LHCN-M2 (cell line): ENCODE results near the gene ZC3H15. TPM values are rescaled to one million over a fixed set of nuclear protein-coding genes. Genes with fewer than 3 reads are reported as not detected.
"Not testable (repeated sequence)": the region's sequence is repeated elsewhere in the genome, so short reads cannot be mapped to it uniquely, and the experiment has no call there.

Experiments
- DNase-seq: peaks from one replicate; pipeline ENCODE4 v3.0.0-alpha.2; 2012; ENCODE audit warnings: low read depth
- total RNA-seq: library from RNA; depleted of rRNA; stranded (reverse); fragments of >200 nt; gene quantifications from 2 replicates; pipeline ENCODE4 v1.2.3, GENCODE V29; 2014

Gene ZC3H15
- total RNA-seq, 1 experiment from 2014 or later, result 67.6 TPM

DNA sequence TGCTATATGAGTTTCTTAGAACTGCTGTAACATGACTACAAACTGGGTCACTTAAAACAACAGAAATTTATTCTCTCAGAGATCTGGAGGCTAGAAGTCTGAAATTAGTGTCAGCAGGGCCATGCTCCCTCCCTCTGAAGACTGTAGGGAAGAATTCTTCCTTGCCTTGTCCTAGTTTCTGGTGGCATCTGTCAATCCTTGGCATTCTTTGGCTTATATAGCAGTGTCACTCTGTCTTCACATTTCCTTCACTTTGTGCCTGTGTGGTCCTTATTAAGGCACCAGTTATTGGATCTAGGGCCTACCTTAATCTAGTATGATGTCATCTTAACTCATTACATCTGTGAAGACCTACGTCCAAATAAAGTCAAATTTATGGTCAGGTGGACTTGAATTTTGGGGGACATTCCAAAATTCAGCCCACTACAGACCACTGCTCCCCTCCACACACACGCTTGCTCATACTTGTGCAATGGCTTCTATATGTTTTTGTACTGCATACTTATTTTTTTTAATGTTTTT is 7.6 kb downstream of the ZC3H15 start:
- DNase-seq, result no peak

DNA sequence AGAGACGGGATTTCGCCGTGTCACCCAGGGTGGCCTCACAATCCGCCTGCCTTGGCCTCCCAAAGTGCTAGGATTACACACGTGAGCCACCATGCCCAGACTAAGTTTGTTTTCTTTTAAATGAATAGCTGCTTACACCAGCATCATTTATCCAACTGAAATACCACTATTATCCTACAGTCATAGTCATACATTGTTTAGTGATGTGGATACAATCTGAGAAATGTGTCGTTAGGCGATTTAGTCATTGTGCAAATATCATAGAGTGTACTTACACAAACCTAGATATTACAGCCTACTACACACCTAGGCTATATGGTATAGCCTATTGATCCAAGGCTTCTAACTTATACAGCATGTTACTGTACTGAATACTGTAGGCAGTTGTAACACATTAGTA is 10.3 kb downstream of the ZC3H15 start:
- no peak for DNase-seq

DNA sequence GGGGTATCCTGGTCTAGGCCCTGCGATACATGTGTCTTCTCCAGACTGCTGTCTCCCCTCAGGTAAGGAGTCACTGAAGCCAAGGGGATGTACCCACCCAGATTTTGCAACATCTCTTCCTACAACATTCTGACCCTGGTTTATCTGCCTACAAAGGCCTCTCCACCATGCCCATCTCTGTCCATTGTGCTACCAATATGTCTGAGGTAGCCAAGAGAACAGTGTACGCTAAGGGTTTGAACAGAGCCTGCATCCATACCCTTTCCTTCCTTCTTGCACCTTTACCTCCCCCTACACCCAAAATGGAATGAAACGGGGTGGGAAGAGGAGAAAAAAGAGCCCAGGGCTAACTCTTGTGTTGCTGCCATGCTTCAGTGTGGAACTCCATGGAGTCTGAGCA is 11.9 kb downstream of the ZC3H15 start:
- DNase-seq, result no peak

DNA sequence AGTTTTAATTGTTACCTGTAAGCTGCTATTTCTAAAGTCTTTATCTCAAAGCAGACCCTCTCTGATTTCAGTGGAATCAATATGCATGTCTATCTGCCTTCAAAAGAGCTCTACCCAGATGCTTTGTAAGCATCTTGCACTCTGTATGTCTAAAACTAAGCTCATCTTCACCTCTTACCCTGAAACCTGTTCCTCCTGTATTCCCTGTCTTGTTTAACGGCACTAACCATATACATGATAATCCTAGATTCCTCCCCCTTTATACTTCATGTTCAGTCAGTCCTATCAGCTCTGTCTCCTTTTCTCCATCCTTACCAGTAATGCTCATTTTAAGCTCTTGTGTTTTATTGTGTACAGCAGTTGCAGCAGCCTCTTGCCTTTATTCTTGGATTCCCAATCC is 12.8 kb downstream of the ZC3H15 start:
- no peak for DNase-seq

DNA sequence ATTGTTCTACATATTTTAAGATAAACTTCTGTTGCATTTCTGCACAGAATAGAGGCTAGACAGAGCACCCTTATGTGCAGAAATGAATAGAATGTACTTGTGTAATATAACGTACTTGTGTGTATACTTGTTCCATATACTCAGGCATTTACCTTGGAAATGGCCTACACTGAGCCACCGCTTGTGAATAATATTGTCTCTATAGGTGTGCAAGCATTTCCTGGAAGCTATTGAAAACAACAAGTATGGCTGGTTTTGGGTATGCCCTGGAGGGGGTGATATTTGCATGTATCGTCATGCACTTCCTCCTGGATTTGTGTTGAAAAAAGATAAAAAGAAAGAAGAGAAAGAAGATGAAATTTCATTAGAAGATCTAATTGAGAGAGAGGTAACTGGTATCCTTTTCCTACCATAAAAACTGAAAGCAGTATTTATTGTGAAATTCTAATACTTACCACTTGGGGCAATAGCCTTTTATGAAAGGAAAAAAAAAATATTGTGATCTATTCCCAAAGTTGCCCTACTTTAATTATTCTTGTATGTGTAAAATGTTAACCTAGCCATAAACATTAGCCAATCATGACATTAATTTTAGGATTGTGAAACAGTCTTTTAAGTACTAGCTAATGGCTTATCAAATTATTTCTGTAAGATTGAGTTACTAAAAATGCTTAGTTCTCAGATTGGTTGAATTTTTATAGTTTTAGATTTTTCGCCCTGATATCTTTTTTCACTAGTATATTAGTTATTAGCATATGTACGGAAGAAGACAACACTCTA is 18.0 kb downstream of the ZC3H15 start:
- DNase-seq, result peak; percentile 33

DNA sequence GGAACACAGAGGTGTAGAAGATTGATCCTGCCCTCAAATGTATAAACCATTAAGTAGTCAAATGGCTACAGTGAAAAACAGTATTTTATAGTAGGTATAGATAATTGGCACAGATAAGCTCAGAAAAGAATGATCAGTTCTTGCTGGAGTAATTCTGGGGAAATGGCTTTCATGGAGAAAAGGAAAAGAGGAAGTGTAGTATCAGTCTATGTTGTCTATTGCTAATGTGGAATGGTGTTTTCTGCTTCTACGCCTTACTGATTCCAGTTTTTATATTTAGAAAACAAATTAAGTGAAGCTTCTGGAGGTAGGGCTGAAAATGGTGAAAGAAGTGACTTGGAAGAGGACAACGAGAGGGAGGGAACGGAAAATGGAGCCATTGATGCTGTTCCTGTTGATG is 22.2 kb downstream of the ZC3H15 start:
- DNase-seq, result no peak

DNA sequence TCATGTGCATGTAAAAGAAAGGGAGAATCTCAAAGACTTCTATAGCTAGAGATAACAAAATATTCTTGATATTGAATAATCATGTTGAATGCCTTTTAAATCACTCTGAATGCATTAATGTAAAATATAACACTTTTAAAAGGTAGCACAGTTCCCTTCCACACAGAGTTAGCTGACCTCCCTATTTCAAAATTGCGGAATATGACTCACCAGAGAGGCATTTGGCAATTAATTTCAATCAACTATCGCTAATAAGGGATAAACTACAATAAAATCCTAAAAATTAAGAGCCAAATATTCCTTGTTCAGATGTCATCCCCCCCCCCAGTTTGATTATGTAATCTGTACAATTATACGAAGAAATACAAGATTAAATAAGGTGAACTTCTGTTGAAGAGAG is 29.3 kb downstream of the ZC3H15 start:
- no peak for DNase-seq

DNA sequence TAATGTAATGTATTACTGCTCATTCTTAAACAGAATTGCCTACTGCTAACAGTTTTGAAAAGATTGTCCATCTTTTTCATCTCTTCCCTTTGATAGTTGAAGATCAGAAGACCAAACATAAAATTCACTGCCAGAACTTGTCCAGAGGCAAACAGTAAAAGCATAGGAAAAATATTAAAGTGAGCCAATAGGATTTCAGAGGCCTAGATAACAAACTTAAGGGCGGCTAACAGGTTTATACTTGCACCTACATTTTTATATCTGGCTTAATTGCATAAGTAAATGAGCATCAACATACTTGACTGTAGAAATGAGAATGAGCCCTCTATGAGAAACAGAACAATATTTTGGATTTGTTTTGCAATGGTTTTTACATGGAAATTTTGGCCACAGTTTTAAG is 30.3 kb downstream of the ZC3H15 start:
- no peak for DNase-seq

DNA sequence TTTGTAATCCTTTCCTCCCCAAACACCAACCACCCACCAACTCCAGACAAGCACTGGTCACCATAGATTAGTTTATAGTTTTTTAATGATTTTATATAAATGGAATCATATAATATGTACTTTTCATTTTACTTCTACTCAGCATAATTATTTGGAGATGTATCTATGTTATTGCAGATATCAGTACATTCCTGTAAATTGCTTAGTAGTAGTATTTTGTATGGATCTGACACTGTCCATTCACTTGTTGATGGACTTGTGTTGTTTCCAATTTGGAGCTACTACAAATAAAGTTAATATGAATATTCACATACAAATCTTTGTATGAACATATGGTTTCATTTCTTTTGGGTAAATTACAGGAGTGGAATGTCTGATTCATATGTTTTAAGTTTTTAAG is 31.0 kb downstream of the ZC3H15 start:
- no peak for DNase-seq

DNA sequence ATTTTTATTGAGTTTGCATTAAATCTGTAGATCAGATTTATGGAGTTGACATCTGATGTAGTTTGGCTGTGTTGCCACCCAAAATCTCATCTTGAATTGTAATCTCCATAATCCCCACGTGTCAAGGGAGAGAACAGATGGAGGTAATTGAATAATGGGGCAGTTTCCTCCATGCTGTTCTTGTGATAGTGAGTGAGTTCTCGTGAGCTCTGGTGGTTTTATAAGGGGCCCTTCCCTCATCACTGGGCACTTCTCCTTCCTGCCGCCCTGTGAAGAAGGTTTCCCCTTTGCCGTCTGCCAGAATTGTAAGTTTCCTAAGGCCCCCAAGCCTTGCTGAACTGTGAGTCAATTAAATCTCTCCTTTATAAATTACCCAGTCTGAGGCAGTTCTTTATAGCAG is 32.2 kb downstream of the ZC3H15 start:
- DNase-seq, result no peak

DNA sequence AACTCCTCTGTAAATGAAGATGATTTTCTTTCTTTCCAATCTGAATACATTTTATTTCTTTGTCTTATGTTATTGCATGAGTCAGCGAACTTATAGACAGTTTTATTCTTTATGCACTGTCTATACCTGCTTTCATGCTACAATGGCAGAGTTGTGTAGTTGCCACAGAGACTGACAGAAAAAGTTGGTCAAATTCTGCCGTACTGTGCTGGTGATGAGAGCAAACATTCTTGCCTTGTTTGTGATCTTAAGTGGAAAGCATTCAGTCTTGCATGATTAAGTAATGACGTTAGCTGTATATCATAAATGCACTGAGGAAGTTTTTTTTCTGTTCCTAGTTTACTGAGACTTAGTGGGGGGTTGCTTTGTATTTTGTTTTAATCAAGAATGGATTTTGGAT is 32.9 kb downstream of the ZC3H15 start:
- DNase-seq, result no peak

DNA sequence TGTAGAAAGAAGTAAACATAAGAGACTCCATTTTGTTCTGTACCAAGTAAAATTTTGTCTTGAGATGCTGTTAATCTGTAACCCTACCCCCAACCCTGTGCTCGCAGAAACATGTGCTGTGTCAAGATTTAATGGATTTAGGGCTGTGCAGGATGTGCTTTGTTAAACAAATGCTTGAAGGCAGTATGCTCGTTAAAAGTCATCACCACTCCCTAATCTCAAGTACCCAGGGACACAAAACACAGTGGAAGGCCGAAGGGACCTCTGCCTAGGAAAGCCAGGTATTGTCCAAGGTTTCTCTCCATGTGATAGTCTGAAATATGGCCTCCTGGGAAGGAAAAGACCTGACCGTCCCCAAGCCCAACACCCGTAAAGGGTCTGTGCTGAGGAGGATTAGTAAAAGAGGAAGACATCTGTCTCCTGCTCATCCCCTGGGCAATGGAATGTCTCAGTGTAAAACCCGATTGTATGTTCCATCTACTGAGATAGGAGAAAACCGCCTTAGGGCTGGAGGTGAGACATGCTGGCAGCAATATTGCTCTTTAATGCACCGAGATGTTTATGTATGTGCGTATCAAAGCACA is 35.6 kb downstream of the ZC3H15 start:
- not testable (repeated sequence) for DNase-seq

DNA sequence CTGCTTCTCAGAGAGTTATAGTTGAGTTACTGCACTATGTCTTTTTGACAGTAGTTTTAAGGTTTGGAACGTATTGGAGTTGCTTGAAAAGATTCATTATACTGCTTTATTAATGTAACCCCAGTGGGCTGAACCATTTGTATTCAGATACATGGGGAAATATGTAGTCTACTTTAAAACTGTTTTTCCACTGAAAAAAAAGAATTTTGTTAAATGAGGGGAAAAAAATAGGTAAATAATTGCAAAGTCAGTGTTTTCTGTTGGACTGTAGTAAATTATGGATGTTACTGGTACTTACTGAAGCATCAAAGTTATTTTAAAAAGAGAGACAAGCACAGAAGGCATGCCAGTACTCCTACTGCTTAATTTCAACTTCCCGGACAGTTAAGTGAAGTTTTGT is 36.4 kb downstream of the ZC3H15 start:
- DNase-seq, result no peak

DNA sequence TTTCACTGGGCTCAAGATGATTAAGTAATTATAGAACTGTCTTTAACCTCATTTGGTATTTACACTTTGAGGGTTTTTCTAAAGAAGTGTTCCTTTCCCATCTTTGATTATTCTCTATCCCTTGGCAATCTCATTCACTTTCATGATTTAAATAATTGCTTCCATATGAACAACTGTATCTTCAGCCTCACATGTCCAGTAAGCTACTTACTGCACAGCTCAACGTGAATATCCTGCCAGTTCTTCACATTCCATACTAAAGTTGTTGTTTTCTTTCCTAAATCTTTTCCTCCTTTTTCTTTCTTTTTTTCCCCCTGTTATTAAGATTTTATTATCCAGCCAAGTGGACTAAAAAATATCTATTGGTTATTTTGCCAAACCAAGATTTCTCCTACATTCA is 37.7 kb downstream of the ZC3H15 start:
- no peak for DNase-seq

DNA sequence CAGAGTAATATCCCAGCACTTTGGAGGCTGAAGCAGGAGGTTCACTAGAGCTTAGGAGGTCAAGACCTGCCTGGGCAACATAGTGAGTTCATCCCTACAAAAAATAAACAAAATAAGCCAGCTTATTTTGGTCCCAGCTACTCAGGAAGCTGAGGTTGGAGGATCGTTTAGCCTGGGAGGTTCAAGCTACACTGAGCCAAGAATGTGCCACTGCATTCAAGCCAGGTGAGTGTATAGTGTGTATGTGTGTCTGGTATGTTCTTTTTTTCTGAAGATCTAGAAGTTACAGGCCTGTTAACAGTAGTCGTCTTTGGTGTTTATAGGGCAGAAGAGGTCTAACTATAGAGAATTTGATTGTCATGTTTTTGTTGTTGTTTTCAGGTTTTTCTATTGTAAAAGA is 40.2 kb downstream of the ZC3H15 start:
- DNase-seq, result no peak

DNA sequence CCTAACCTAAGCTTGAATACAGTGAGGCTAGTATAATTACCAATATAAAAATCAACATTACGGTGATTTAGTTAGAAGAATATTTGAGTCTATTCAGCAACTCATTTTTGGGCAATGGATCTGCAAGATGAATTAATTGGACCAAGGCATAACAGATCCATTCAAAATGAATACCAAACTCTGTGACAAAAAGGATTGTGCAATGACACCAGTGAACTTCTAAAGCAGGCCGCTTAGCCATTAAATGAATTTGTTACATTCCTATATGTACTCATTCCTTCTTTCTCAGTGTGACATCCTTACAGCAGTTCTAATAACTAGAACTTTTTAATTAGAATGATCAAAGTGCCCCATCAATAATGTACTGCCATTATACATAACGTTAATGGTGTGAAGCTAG is 44.3 kb downstream of the ZC3H15 start:
- DNase-seq, result no peak

DNA sequence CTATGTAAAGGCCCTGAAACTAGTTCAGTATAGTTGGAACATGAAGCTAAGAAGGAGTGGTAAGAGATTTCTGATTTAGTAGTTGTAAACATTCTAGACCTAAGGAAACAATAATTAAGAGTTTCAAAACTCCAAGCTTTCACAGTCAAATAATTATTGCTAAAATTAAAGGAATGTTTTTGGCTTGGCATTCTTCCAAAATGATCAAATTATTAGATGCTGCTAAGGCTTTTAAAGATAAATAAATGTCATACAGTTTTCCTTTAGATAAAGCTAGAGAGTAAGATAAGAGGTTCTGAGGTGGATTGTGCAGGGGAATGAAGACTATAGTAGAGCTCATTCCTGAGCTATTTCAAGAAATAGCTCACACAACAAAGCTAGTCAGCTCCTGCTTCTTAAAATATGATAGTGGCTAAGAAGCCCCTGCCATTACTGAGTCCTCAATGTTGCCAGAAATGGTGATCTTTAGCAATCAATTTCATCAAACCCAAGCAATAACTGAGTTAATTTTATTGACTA is 45.3 kb downstream of the ZC3H15 start:
- DNase-seq, result no peak

DNA sequence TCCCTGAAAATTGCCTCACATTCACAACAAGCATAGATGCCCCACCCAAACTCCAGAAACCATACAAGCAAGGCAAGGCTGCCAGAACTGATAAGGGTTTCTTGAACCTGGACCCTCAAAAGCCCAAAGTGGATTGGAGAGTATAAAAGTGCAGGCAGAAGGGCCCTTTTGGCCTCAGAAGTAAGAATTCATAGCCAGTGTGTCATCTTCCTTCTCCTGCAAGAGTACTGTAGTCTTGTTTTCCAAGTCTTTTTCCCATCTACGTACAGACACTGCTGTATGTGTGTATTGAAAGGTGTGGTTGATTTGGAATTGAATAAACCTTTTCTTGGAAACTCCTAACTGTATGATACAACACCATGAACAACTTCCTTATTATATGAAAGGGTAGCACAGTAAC is 46.8 kb downstream of the ZC3H15 start:
- DNase-seq, result no peak

DNA sequence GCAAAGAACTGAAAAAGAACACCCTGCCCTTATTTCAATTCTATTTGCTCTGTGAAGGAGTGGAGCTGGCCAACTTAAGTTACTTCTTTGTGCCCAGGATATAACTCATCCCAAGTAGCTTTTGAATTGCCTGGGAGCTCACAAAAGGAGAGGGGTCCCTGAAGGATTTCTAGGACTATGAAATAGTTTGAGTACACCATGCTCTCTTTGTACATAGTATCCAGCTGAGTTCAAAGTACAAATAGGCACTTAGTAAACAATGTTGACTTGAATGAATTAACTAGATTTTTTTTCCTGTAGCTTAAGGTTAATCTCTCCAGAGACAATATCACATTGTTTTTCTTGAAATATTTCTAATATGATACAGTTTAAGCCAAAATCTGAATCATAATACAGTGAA is 47.7 kb downstream of the ZC3H15 start:
- peak; percentile 26 for DNase-seq

DNA sequence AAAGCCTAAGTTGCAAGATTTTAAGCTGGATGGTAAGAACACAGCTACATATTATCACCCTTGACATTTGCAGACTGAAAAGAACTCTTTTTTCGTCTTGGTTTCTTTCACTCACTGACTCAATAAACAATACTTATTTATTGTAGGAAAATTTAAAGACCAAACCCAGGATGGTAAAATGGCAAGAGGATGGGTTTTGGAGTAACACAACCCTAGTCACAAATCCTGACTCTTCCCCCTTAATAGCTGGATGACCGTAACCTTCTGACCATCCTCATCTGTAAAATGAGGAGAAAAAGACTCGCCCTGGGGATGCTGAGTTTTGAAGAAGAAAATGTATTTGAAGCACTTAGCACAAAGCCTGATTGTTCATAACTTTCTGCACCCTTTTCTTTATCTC is 48.3 kb downstream of the ZC3H15 start:
- DNase-seq, result no peak

DNA sequence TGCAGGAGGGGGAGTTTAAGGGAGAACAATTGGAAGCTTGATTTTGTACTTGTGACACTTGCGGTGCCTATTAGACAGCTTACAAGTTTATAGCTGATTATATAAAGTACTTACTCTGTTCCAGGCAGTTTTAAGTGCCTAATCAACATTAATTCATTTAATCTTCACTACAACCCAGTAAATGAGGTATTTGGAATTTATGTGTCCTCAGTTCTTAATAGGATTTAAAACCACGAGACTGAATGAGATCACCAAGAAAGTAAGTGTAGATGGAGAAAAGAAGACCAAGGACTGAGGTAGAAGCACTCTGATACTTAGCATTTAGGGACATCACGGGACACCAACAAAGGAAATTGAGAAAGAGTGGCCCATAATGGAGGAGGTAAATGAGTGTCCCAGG is 49.8 kb downstream of the ZC3H15 start:
- DNase-seq, result no peak

DNA sequence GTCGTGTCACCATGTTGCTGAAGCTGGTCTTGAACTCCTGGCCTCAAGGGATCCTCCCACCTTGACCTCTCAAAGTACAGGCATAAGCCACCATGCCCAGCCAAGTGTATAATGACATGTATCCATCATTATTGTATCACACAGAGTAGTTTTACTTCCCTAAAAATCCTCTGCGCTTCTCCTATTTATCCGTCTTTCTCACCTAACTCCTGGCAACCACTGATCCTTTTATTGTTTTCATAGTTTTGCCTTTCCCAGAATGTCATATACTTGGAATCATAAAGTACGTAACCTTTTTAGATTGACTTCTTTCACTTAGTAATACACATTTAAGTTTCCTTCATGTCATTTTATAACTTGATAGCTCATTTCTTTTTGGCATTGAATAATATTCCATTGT is 51.0 kb downstream of the ZC3H15 start:
- DNase-seq, result no peak

DNA sequence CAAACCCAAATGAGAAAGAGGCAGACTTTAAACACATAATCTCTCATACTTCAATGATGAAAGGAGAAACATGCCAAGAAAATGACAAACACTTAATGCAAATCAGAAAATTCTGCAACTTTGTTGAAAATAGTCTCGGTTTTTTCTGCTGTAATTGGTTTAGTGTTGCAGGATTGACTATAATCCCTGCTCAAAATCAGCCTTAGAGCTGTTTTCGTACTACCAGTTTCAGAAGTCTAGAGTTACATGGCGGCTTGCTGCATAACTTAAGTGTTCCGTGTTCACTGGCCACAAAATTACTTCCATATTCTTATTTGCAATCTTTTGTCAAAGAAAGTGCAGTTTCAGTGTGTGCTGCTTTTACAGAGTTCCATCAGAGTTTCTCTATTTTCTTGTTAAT is 54.9 kb downstream of the ZC3H15 start:
- DNase-seq, result peak; percentile 70
